ENCODE results near the gene PDE7B.

DNA sequence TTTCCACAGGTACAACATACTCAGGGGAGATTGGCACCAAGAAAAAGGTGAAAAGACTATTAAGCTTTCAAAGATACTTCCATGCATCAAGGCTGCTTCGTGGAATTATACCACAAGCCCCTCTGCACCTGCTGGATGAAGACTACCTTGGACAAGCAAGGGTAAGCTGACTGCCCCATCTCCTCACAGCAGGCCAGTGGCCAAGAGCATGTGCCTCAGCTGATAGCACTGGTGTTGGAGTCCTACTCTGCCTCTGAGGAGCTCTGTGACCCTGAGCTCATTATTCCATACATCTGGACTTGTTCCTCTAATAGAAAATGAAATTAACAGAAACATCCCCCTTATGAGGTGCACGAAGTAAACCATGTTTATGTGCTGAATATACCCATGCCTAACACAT, 295.8 kb downstream of the PDE7B start:
- TF ChIP-seq, protein P1, sequence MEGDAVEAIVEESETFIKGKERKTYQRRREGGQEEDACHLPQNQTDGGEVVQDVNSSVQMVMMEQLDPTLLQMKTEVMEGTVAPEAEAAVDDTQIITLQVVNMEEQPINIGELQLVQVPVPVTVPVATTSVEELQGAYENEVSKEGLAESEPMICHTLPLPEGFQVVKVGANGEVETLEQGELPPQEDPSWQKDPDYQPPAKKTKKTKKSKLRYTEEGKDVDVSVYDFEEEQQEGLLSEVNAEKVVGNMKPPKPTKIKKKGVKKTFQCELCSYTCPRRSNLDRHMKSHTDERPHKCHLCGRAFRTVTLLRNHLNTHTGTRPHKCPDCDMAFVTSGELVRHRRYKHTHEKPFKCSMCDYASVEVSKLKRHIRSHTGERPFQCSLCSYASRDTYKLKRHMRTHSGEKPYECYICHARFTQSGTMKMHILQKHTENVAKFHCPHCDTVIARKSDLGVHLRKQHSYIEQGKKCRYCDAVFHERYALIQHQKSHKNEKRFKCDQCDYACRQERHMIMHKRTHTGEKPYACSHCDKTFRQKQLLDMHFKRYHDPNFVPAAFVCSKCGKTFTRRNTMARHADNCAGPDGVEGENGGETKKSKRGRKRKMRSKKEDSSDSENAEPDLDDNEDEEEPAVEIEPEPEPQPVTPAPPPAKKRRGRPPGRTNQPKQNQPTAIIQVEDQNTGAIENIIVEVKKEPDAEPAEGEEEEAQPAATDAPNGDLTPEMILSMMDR (conservative IDR thresholded peaks at IDR 0.05; ENCODE audit: low read depth, low read length) = no peak
- TF ChIP-seq RAD21 (IDR thresholded peaks at IDR 0.05; ENCODE audit: low read length) = no peak
- TF ChIP-seq, protein P2, sequence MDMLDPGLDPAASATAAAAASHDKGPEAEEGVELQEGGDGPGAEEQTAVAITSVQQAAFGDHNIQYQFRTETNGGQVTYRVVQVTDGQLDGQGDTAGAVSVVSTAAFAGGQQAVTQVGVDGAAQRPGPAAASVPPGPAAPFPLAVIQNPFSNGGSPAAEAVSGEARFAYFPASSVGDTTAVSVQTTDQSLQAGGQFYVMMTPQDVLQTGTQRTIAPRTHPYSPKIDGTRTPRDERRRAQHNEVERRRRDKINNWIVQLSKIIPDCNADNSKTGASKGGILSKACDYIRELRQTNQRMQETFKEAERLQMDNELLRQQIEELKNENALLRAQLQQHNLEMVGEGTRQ (IDR thresholded peaks at IDR 0.05; ENCODE audit: low read depth, low read length) = no peak
